H9 (cell line): ENCODE data around the gene MMP25. TPM values are rescaled to one million over a fixed set of nuclear protein-coding genes. Genes with fewer than 3 reads are reported as not detected.
A peak's percentile ranks its signal among the peaks of the same experiment; 100 is the strongest.
"Not testable (repeated sequence)": the region's sequence is repeated elsewhere in the genome, so short reads cannot be mapped to it uniquely, and the experiment has no call there.

Experiments
- DNase-seq: peaks from one replicate; pipeline ENCODE4 v3.0.0-alpha.2; 2017
- H2AFZ ChIP-seq: one replicate; pipeline ENCODE4 v1.6.1; 2013; ENCODE audit warnings: mild to moderate bottlenecking, low read length, control low read depth, moderate library complexity
- H2AK5ac ChIP-seq: 2 replicates; pipeline ENCODE4 v1.6.1; 2013; ENCODE audit warnings: low read length, control low read depth, mixed read lengths; ENCODE audit not compliant: insufficient read length
- H2BK120ac ChIP-seq: one replicate; pipeline ENCODE4 v1.6.1; 2013; ENCODE audit warnings: low read depth, mild to moderate bottlenecking, low read length, control low read depth, inconsistent platforms; ENCODE audit not compliant: poor library complexity, severe bottlenecking
- H2BK12ac ChIP-seq: 2 replicates; pipeline ENCODE4 v1.6.1; 2013; ENCODE audit warnings: low read length, control low read depth, mixed read lengths, low read depth; ENCODE audit not compliant: insufficient read length
- H2BK15ac ChIP-seq: 2 replicates; pipeline ENCODE4 v1.6.1; 2013; ENCODE audit warnings: low read depth, low read length, control low read depth
- H2BK20ac ChIP-seq: one replicate; pipeline ENCODE4 v1.6.1; 2013; ENCODE audit warnings: low read depth, mild to moderate bottlenecking, low read length, control low read depth, inconsistent platforms; ENCODE audit not compliant: poor library complexity, severe bottlenecking
- H2BK5ac ChIP-seq: 2 replicates; pipeline ENCODE4 v1.6.1; 2013; ENCODE audit warnings: low read length, control low read depth, mixed read lengths; ENCODE audit not compliant: insufficient read length
- H3K14ac ChIP-seq: 2 replicates; pipeline ENCODE4 v1.6.1; 2013; ENCODE audit warnings: low read length, control low read depth; ENCODE audit not compliant: insufficient read depth
- H3K18ac ChIP-seq: 2 replicates; pipeline ENCODE4 v1.6.1; 2013; ENCODE audit warnings: low read depth, mild to moderate bottlenecking, mixed read lengths, low read length, control low read depth; ENCODE audit not compliant: insufficient read length
- H3K23ac ChIP-seq: 2 replicates; pipeline ENCODE4 v1.6.1; 2013; ENCODE audit warnings: low read length, control low read depth, mixed read lengths, low read depth; ENCODE audit not compliant: insufficient read length
- H3K23me2 ChIP-seq: 2 replicates; pipeline ENCODE4 v1.6.1; 2013; ENCODE audit warnings: low read depth, mild to moderate bottlenecking, mixed read lengths, low read length, control low read depth; ENCODE audit not compliant: insufficient read length, poor library complexity, severe bottlenecking
- H3K27ac ChIP-seq: 2 replicates; pipeline ENCODE4 v1.5.1; 2013; ENCODE audit warnings: low read length, control low read depth, mixed read lengths, low read depth; ENCODE audit not compliant: insufficient read length
- H3K27me3 ChIP-seq: 2 replicates; pipeline ENCODE4 v1.6.1; 2013; ENCODE audit warnings: low read length, control low read depth, inconsistent platforms; ENCODE audit not compliant: insufficient read depth
- H3K4ac ChIP-seq: 2 replicates; pipeline ENCODE4 v1.6.1; 2013; ENCODE audit warnings: low read depth, mild to moderate bottlenecking, control low read depth, inconsistent platforms, low read length, moderate library complexity
- H3K4me1 ChIP-seq: 2 replicates; pipeline ENCODE4 v1.6.1; 2013; ENCODE audit warnings: low read length, control low read depth, inconsistent platforms; ENCODE audit not compliant: insufficient read depth
- H3K4me2 ChIP-seq: 2 replicates; pipeline ENCODE4 v1.6.1; 2013; ENCODE audit warnings: low read length, control low read depth, mixed read lengths; ENCODE audit not compliant: insufficient read length, insufficient read depth
- H3K56ac ChIP-seq: 2 replicates; pipeline ENCODE4 v1.6.1; 2013; ENCODE audit warnings: low read depth, mild to moderate bottlenecking, mixed read lengths, low read length, control low read depth; ENCODE audit not compliant: insufficient read length
- H3K79me1 ChIP-seq: 2 replicates; pipeline ENCODE4 v1.6.1; 2013; ENCODE audit warnings: low read depth, mild to moderate bottlenecking, moderate library complexity, low read length, control low read depth, inconsistent platforms; ENCODE audit not compliant: insufficient read depth, poor library complexity, severe bottlenecking
- H3K79me2 ChIP-seq: 2 replicates; pipeline ENCODE4 v1.6.1; 2013; ENCODE audit warnings: low read length, control low read depth, inconsistent platforms; ENCODE audit not compliant: insufficient read depth
- H3K9ac ChIP-seq: 2 replicates; pipeline ENCODE4 v1.6.1; 2013; ENCODE audit warnings: low read length, control low read depth, mixed read lengths; ENCODE audit not compliant: insufficient read length; ENCODE audit errors: extremely low read depth
- H3K9me3 ChIP-seq: one replicate; pipeline ENCODE4 v1.6.1; 2013; ENCODE audit warnings: low read depth, low read length, inconsistent platforms; ENCODE audit not compliant: control insufficient read depth
- H3T11ph ChIP-seq: one replicate; pipeline ENCODE4 v1.6.1; 2013; ENCODE audit warnings: mild to moderate bottlenecking, low read length, control low read depth, inconsistent platforms
- H4K20me1 ChIP-seq: one replicate; pipeline ENCODE4 v1.6.1; 2013; ENCODE audit not compliant: control insufficient read depth, insufficient read length, insufficient read depth
- H4K5ac ChIP-seq: 2 replicates; pipeline ENCODE4 v1.6.1; 2013; ENCODE audit warnings: low read depth, mild to moderate bottlenecking, mixed read lengths, low read length, control low read depth; ENCODE audit not compliant: insufficient read length
- H4K8ac ChIP-seq: replicated peaks from 2 replicates; pipeline ENCODE4 v1.6.1; 2013; ENCODE audit warnings: low read length, control low read depth, mixed read lengths, low read depth; ENCODE audit not compliant: insufficient read length
- H4K91ac ChIP-seq: 2 replicates; pipeline ENCODE4 v1.6.1; 2013; ENCODE audit warnings: low read depth, mild to moderate bottlenecking, moderate library complexity, mixed read lengths, low read length, control low read depth; ENCODE audit not compliant: insufficient read length
- H3K27ac Mint-ChIP-seq, 3 experiments: 2 replicates in 2 of 3; 3 replicates in 1 of 3; pipeline ENCODE4 v1.8.0; 2020 to 2021; ENCODE audit warnings: mixed read lengths in 3 of 3, mild to moderate bottlenecking in 1 of 3, moderate library complexity in 1 of 3
- H3K27me3 Mint-ChIP-seq: 2 replicates; pipeline ENCODE4 v1.8.0; 2021; ENCODE audit warnings: low read depth, mild to moderate bottlenecking, moderate library complexity, mixed read lengths
- H3K36me3 Mint-ChIP-seq, 3 experiments: 2 replicates in 2 of 3; 3 replicates in 1 of 3; pipeline ENCODE4 v1.8.0; 2020 to 2021; ENCODE audit warnings: low read depth in 3 of 3, mixed read lengths in 3 of 3; ENCODE audit not compliant: insufficient read depth in 1 of 3
- H3K4me1 Mint-ChIP-seq, 2 experiments: 2 replicates each; pipeline ENCODE4 v1.8.0; 2020; ENCODE audit warnings: mixed read lengths in 2 of 2
- H3K4me3 Mint-ChIP-seq, 2 experiments: 2 replicates in 1 of 2; 3 replicates in 1 of 2; pipeline ENCODE4 v1.8.0; 2020 to 2021; ENCODE audit warnings: mild to moderate bottlenecking in 2 of 2, mixed read lengths in 2 of 2, moderate library complexity in 1 of 2
- H3K9me3 Mint-ChIP-seq, 2 experiments: 2 replicates in 1 of 2; 3 replicates in 1 of 2; pipeline ENCODE4 v1.8.0; 2020; ENCODE audit warnings: mild to moderate bottlenecking in 2 of 2, mixed read lengths in 2 of 2, moderate library complexity in 1 of 2
- WGBS: extraction: QIAGEN DNeasy Blood & Tissue Kit; methylation state at CpG from one replicate; pipeline ENCODE4 v1.1.7; 2013; ENCODE audit warnings: missing lambda C conversion rate, low lambda C conversion rate, mixed read lengths; ENCODE audit not compliant: insufficient read length; ENCODE audit errors: extremely low coverage; 5-methylcytosine and 5-hydroxymethylcytosine counted together
- total RNA-seq: library from RNA; stranded (reverse); gene quantifications from 2 replicates; pipeline ENCODE4 v1.2.1, GENCODE V29; 2021

Gene MMP25
- total RNA-seq, 1 experiment from 2014 or later: 13.5 TPM

DNA sequence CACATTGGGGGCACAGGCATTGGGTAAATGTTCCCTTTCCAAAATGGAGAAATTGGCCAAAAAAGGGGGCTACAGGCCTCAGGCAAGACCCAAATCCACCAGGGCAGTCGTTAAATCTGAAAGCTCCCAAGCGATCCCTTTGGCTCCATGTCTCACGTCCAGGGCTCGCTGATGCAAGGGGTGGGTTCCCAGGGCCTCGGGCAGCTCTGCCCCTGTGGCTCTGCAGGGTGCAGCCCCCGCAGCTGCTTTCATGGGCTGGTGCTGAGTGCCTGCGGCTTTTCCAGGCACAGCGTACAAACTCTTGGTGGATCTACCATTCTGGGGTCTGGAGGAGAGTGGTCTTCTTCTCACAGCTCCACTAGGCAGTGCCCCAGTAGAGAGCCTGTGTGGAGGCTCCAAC is 37.0 kb downstream of the MMP25 start:
- H2BK120ac ChIP-seq, H3K14ac ChIP-seq, H2BK20ac ChIP-seq, H3K23ac ChIP-seq, DNase-seq, H3K79me2 ChIP-seq, H3K79me1 ChIP-seq, H2BK15ac ChIP-seq, H2AFZ ChIP-seq, H2BK5ac ChIP-seq, H3K27me3 ChIP-seq, H3K56ac ChIP-seq, H2AK5ac ChIP-seq, H3K27me3 Mint-ChIP-seq, H3T11ph ChIP-seq, H3K4me3 Mint-ChIP-seq, H4K20me1 ChIP-seq, H3K23me2 ChIP-seq, H4K91ac ChIP-seq, H3K4me2 ChIP-seq, H2BK12ac ChIP-seq, H3K18ac ChIP-seq, H4K8ac ChIP-seq, H3K9me3 ChIP-seq, H3K9ac ChIP-seq, H4K5ac ChIP-seq, H3K4ac ChIP-seq, H3K9me3 Mint-ChIP-seq, H3K4me1 ChIP-seq, H3K27ac ChIP-seq: not testable (repeated sequence)
- Mint-ChIP-seq H3K36me3 (peaks cover 3 to 43% (median 9%) of the 10 kb centered on the region in 3 experiments; a peak in 6 of 7 replicates), H3K4me1 (peaks cover 17 to 18% of the 10 kb centered on the region in 2 experiments), H3K27ac (peak overlapping the region in 1 of 3 experiments; percentile 68; a peak in 2 of 7 replicates)
- WGBS: no CpG with 5 or more reads among the region's 8 CpGs
